ENCODE data around the gene CARNS1. TPM values are rescaled to one million over a fixed set of nuclear protein-coding genes. Genes with fewer than 3 reads are reported as not detected.
"Not testable (repeated sequence)": the region's sequence is repeated elsewhere in the genome, so short reads cannot be mapped to it uniquely, and the experiment has no call there.

Gene CARNS1
- total RNA-seq, 1 donor from 2014 or later: 0.68 TPM

GRCh38 chr11:67403085-67403484, 12.4 kb upstream of the CARNS1 start:
- intact Hi-C loops (cut with micrococcal nuclease): loop anchor here (2.0 to 5.0 kb wide), 4 partner anchors 66 to 204 kb away; partner anchors contain the start of genes NDUFV1 and TMEM134
- DNase-seq (ENCODE audit: low spot score); H3K9me3 Mint-ChIP-seq; H3K27me3 Mint-ChIP-seq (ENCODE audit: low read depth): not testable (repeated sequence)
- H3K36me3 Mint-ChIP-seq (ENCODE audit: low read depth): peaks cover 52% of the 10 kb centered on the region
- H3K27ac Mint-ChIP-seq: peak overlapping the region; percentile 90
- peaks cover 44% of the 10 kb centered on the region for H3K4me1 Mint-ChIP-seq (ENCODE audit: low read depth)
- H3K4me3 Mint-ChIP-seq (ENCODE audit: low read depth): peak overlapping the region; percentile 97

DNA sequence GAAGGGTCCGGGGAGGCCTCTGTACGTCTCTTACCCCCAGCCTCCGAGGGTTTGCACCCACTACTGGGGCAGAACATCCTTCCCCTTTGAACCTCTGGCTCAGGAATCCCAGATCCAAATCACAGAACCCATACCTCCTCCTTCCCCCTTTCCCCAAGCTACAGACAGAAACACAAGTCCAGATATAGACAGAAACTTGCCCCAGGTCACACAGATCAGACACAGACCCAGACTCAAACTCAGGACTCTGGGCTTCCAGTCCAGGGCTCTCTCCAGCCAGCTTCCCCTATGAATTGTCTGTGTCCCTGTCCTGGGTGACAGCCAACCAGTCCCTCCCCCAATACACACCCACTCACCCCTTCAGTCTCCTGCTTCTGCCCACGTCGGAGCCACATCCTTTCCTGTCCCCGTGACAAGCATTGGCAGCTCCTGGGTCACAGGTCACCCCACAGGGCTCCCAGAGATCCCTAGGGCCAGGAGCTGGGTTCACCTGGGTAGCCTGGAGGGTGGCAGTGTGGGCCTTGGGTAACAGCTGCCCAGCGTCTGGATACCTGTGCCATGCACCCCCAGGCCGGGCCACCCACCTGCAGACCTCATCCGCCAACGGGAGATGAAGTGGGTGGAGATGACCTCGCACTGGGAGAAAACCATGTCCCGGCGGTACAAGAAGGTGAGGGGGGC, 10.8 kb upstream of the CARNS1 start:
- intact Hi-C loops (cut with micrococcal nuclease): loop anchor here (2.0 to 5.0 kb wide), 2 partner anchors 16 to 132 kb away; no protein-coding TSS in a partner anchor
- H3K4me3 Mint-ChIP-seq (ENCODE audit: low read depth): peak overlapping the region; percentile 97
- no peaks in the 10 kb centered on the region for H3K27me3 Mint-ChIP-seq (ENCODE audit: low read depth)
- H3K36me3 Mint-ChIP-seq (ENCODE audit: low read depth): peaks cover 47% of the 10 kb centered on the region
- H3K27ac Mint-ChIP-seq: peak overlapping the region; percentile 90
- no peaks in the 10 kb centered on the region for H3K9me3 Mint-ChIP-seq
- H3K4me1 Mint-ChIP-seq (ENCODE audit: low read depth): peaks cover 49% of the 10 kb centered on the region
- no peak for DNase-seq (ENCODE audit: low spot score)

DNA sequence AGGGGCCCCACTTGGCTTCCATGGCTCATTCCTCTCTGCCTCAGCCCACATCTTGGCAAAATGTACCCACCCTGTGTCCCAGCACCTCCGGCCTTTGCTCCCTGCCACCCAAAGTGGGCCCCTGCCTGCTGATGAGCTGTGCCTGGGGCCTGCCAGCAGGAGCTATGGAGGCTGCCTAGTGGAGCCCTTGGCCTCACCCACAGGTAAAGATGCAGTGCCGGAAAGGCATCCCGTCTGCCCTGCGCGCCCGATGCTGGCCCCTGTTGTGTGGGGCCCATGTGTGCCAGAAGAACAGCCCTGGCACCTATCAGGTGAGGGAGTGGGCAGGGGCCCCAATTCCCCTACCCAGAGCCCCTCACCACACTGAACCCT, 10.3 kb upstream of the CARNS1 start:
- H3K4me3 Mint-ChIP-seq (ENCODE audit: low read depth): peak overlapping the region; percentile 97
- H3K27ac Mint-ChIP-seq: peak overlapping the region; percentile 90
- no peaks in the 10 kb centered on the region for H3K9me3 Mint-ChIP-seq
- no peak for DNase-seq (ENCODE audit: low spot score)
- no peaks in the 10 kb centered on the region for H3K27me3 Mint-ChIP-seq (ENCODE audit: low read depth)
- intact Hi-C loops (cut with micrococcal nuclease): loop anchor here (2.0 kb wide), 1 partner anchor 16 kb away; no protein-coding TSS in a partner anchor
- peaks cover 49% of the 10 kb centered on the region for H3K4me1 Mint-ChIP-seq (ENCODE audit: low read depth)
- peaks cover 51% of the 10 kb centered on the region for H3K36me3 Mint-ChIP-seq (ENCODE audit: low read depth)

DNA sequence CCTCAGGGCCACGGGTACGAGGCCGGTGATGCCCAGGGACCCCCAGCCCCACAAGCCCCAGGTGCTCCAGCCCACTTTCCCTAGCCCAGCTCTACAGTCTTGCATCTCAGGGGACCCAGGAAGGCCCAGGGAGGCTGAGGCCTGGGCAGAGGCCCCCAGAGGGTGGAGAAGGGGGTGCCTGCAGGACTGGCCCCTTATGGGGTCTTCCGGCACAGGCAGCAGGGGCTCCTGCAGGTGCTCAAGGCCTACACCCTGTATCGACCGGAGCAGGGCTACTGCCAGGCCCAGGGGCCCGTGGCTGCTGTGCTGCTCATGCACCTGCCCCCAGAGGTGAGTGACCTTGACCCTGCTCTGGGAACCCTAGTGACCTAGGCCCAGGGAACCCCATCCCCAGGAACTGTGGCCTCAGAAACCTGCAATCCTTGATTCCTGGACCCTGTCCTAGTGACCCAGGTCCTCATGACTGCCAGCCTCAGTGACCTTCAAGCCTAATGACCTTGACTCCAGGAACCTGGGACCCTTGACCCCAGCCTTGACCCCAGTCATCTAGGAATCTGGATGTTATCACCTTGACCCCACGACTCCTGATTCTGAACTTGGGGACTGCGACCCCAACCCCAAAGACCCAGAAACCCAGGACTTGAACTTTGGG, 9.7 kb upstream of the CARNS1 start:
- H3K4me3 Mint-ChIP-seq (ENCODE audit: low read depth): peak overlapping the region; percentile 97
- no peaks in the 10 kb centered on the region for H3K9me3 Mint-ChIP-seq
- peaks cover 48% of the 10 kb centered on the region for H3K4me1 Mint-ChIP-seq (ENCODE audit: low read depth)
- no peaks in the 10 kb centered on the region for H3K27me3 Mint-ChIP-seq (ENCODE audit: low read depth)
- peaks cover 50% of the 10 kb centered on the region for H3K36me3 Mint-ChIP-seq (ENCODE audit: low read depth)
- intact Hi-C loops (cut with micrococcal nuclease): loop anchor here (2.0 kb wide), 1 partner anchor 15 kb away; no protein-coding TSS in a partner anchor
- peak overlapping the region; percentile 97 for H3K27ac Mint-ChIP-seq
- DNase-seq (ENCODE audit: low spot score): no peak

GRCh38 chr11:67406420-67406968, 9.0 kb upstream of the CARNS1 start:
- Mint-ChIP-seq H3K4me3 (ENCODE audit: low read depth) (peak overlapping the region; percentile 97), H3K9me3 (no peaks in the 10 kb centered on the region), H3K4me1 (ENCODE audit: low read depth) (peaks cover 54% of the 10 kb centered on the region), H3K27me3 (ENCODE audit: low read depth) (no peaks in the 10 kb centered on the region), H3K36me3 (ENCODE audit: low read depth) (peaks cover 50% of the 10 kb centered on the region), H3K27ac (peak overlapping the region; percentile 97)
- DNase-seq (ENCODE audit: low spot score): no peak
- intact Hi-C loops (cut with micrococcal nuclease): no loop called here

GRCh38 chr11:67406969-67407687, 8.3 kb upstream of the CARNS1 start:
- Mint-ChIP-seq H3K4me1 (ENCODE audit: low read depth) (peaks cover 58% of the 10 kb centered on the region), H3K36me3 (ENCODE audit: low read depth) (peaks cover 50% of the 10 kb centered on the region), H3K27me3 (ENCODE audit: low read depth) (no peaks in the 10 kb centered on the region), H3K9me3 (no peaks in the 10 kb centered on the region), H3K27ac (peak overlapping the region; percentile 97), H3K4me3 (ENCODE audit: low read depth) (peak overlapping the region; percentile 97)
- intact Hi-C loops (cut with micrococcal nuclease): no loop called here
- no peak for DNase-seq (ENCODE audit: low spot score)

GRCh38 chr11:67407688-67408163, 7.8 kb upstream of the CARNS1 start:
- Mint-ChIP-seq H3K36me3 (ENCODE audit: low read depth) (peaks cover 50% of the 10 kb centered on the region), H3K4me3 (ENCODE audit: low read depth) (peak overlapping the region; percentile 97), H3K9me3 (no peaks in the 10 kb centered on the region), H3K27ac (peak overlapping the region; percentile 97), H3K4me1 (ENCODE audit: low read depth) (peaks cover 62% of the 10 kb centered on the region), H3K27me3 (ENCODE audit: low read depth) (no peaks in the 10 kb centered on the region)
- intact Hi-C loops (cut with micrococcal nuclease): no loop called here
- DNase-seq (ENCODE audit: low spot score): no peak

- peak overlapping the region; percentile 97 for H3K27ac Mint-ChIP-seq
- peak overlapping the region; percentile 97 for H3K4me3 Mint-ChIP-seq (ENCODE audit: low read depth)
- peaks cover 67% of the 10 kb centered on the region for H3K4me1 Mint-ChIP-seq (ENCODE audit: low read depth)
- H3K36me3 Mint-ChIP-seq (ENCODE audit: low read depth): peaks cover 54% of the 10 kb centered on the region
- intact Hi-C loops (cut with micrococcal nuclease): no loop called here
- H3K9me3 Mint-ChIP-seq: no peaks in the 10 kb centered on the region
- DNase-seq (ENCODE audit: low spot score): peak; percentile 35
- H3K27me3 Mint-ChIP-seq (ENCODE audit: low read depth): peaks cover 4% of the 10 kb centered on the region
Observed at GRCh38 chr11:67408437-67409200, 6.9 kb upstream of the CARNS1 start.

DNA sequence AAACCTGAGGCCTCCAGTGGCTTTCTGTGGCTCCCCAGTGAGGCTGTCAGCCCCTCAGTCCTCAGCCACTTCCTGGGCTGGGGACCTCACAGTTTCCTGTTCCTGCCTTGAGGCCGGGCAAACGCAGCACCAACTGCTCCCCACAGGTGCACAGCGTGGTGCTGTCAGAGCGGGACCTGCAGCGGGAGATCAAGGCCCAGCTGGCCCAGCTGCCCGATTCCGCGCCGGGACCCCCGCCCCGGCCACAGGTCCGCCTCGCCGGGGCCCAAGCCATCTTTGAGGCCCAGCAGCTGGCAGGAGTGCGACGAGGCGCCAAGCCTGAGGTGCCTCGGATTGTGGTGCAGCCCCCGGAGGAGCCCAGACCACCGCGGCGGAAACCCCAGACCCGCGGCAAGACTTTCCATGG, 6.2 kb upstream of the CARNS1 start:
- H3K4me1 Mint-ChIP-seq (ENCODE audit: low read depth): peaks cover 67% of the 10 kb centered on the region
- peak overlapping the region; percentile 97 for H3K4me3 Mint-ChIP-seq (ENCODE audit: low read depth)
- H3K27ac Mint-ChIP-seq: peak overlapping the region; percentile 97
- DNase-seq (ENCODE audit: low spot score): peak; percentile 78
- peaks cover 54% of the 10 kb centered on the region for H3K36me3 Mint-ChIP-seq (ENCODE audit: low read depth)
- intact Hi-C loops (cut with micrococcal nuclease): no loop called here
- peaks cover 4% of the 10 kb centered on the region for H3K27me3 Mint-ChIP-seq (ENCODE audit: low read depth)
- H3K9me3 Mint-ChIP-seq: no peaks in the 10 kb centered on the region

DNA sequence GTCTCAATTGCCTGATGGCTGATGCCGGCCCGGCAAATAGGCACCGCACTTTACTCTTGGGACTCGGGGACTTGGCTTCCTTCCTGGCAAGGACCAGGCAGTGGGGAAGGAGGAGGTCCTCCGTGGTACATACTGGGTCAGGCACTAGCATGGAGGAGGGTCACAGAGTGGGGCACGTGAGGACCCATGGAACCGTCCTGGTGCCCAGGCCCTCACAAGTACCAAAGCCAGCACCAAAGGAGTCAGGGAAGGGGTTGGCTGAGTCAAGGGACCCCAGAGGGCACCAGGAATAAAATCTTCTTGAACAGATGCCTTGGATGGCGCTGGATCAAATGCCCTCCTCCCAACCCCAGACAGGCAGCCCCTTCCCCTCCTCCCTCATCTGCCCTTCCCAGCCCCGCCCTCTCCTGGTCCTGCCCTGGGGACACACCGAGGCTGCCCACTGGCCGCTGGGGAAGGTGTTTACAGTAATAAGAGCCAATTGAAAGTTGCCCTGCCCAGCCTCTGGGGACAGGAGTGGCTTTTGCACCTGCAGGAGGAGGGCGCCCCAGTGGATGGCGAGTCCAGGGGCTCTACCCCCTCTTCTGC, 5.6 kb upstream of the CARNS1 start:
- intact Hi-C loops (cut with micrococcal nuclease): no loop called here
- no peaks in the 10 kb centered on the region for H3K9me3 Mint-ChIP-seq
- peaks cover 48% of the 10 kb centered on the region for H3K36me3 Mint-ChIP-seq (ENCODE audit: low read depth)
- peaks cover 4% of the 10 kb centered on the region for H3K27me3 Mint-ChIP-seq (ENCODE audit: low read depth)
- H3K27ac Mint-ChIP-seq: peak overlapping the region; percentile 88
- H3K4me1 Mint-ChIP-seq (ENCODE audit: low read depth): peaks cover 62% of the 10 kb centered on the region
- DNase-seq (ENCODE audit: low spot score): no peak
- H3K4me3 Mint-ChIP-seq (ENCODE audit: low read depth): peak overlapping the region; percentile 80

DNA sequence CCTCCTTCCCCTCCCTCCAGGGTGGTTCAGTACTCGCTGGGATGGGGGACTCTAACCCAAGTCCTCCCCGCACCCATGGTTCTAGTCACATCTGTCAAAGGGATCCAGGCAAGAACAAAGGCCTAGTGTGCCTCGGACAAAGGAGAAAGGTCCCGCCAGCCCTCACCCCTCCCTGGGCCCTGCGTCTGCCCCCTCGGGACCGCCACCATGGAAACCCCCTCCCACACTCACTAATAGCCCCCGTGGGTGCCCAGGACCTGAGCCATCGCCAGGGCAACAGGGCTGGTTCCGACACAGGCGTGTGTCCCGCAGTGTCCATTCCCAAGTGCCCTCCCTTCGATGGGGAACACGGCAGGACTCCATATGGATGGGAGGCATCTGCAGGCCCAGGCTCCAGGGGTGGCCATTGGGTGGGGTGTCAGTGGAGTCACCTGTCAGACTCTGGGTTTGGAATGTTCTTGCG, 5.1 kb upstream of the CARNS1 start:
- Mint-ChIP-seq H3K27ac (peak overlapping the region; percentile 88), H3K4me3 (ENCODE audit: low read depth) (peak overlapping the region; percentile 67), H3K4me1 (ENCODE audit: low read depth) (peaks cover 57% of the 10 kb centered on the region), H3K36me3 (ENCODE audit: low read depth) (peaks cover 42% of the 10 kb centered on the region), H3K27me3 (ENCODE audit: low read depth) (peaks cover 4% of the 10 kb centered on the region), H3K9me3 (no peaks in the 10 kb centered on the region)
- intact Hi-C loops (cut with micrococcal nuclease): no loop called here
- no peak for DNase-seq (ENCODE audit: low spot score)

Data from activated T-helper 2 cell treated with anti-CD3 and anti-CD28 coated beads, Interferon-gamma antibody, Interleukin-2, Interleukin-4, amounts not matched to agents 10 μg/mL and 5 μg/mL and 100 μg/mL, durations not matched to agents 14 hours and 24 hours and 36 hours (primary cell).